ENCODE measurements around the gene SLC36A3. TPM values are rescaled to one million over a fixed set of nuclear protein-coding genes. Genes with fewer than 3 reads are reported as not detected.

The SLC36A3 gene
- not detected for polyA plus RNA-seq

DNA sequence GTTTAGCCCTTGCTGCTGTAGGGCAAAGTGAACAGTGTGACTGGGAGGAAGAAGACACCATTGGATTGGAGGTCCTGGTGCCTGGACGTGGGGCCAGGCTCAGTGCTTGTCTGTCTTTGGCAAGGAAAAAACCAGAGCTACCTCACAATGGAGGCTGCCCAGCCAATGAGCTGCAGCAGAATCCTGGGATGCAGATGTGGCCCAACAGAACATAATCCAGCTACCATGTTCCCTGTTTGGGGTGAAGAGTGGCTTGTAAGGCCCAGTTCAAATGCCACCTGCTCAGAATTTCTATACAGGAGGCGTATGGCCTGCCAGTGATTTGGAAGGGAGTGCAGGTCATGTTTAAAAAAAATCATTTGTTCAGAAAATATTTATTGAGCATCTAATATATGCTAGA, at the start of gene SLC36A3:
TSS of gene SLC36A3 (minus strand) at position 101 of the 400 bp plus-strand sequence. CDS start 412 bp downstream, outside the sequence.
- Histone ChIP-seq H3K27ac (ENCODE audit: low read depth in 2 of 2, low read length in 1 of 2) (no peak within 1 kb of the TSS), H3K27me3 (ENCODE audit: control insufficient read depth in 1 of 2, insufficient read depth in 2 of 2, low read length in 2 of 2) (no peaks in the 10 kb centered on the region), H3K9me3 (ENCODE audit: control insufficient read depth in 2 of 2, insufficient read depth in 1 of 2, low read depth in 1 of 2, low read length in 1 of 2) (peaks cover 0 to 3% of the 10 kb centered on the region in 2 donors), H3K4me3 (ENCODE audit: low read depth in 1 of 2, low read length in 2 of 2) (no peak within 1 kb of the TSS), H3K36me3 (ENCODE audit: control insufficient read depth in 2 of 2, insufficient read depth in 2 of 2, low read length in 1 of 2) (no peaks in the 10 kb centered on the region), H3K4me1 (ENCODE audit: control insufficient read depth in 2 of 2, insufficient read depth in 2 of 2, low read length in 1 of 2) (no peaks in the 10 kb centered on the region)
- 84 to 87% methylated on average over 2 of the region's 2 CpGs for WGBS, 2 donors

DNA sequence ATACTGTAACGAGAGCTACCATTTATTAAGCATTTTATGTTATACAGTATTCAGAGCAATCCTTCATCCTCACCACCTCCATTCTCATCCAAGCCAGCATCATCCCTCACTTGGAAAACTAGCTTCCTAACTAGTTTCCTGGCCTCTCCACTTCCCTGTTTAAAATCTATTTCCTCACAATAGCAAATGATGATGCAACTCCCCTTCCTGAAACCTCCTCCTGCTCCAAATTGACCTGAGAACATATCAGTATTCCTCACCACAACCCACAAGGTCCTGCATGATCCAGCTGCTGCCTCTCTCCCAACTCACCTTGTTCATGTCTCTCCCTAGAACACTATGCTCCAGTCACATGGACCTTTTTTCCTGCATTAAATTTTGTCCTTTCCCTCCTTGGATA, 48.1 kb upstream of the SLC36A3 start:
- Histone ChIP-seq H3K9me3 (ENCODE audit: control insufficient read depth in 2 of 2, insufficient read depth in 1 of 2, low read depth in 1 of 2, low read length in 1 of 2) (no peaks in the 10 kb centered on the region), H3K27me3 (ENCODE audit: control insufficient read depth in 1 of 2, insufficient read depth in 2 of 2, low read length in 2 of 2) (no peaks in the 10 kb centered on the region), H3K4me3 (ENCODE audit: low read depth in 1 of 2, low read length in 2 of 2) (no peak overlapping the region), H3K36me3 (ENCODE audit: control insufficient read depth in 2 of 2, insufficient read depth in 2 of 2, low read length in 1 of 2) (no peaks in the 10 kb centered on the region), H3K27ac (ENCODE audit: low read depth in 2 of 2, low read length in 1 of 2) (no peak overlapping the region), H3K4me1 (ENCODE audit: control insufficient read depth in 2 of 2, insufficient read depth in 2 of 2, low read length in 1 of 2) (no peaks in the 10 kb centered on the region)
- WGBS, 2 donors, result 88 to 94% methylated on average over 1 of the region's 1 CpG

DNA sequence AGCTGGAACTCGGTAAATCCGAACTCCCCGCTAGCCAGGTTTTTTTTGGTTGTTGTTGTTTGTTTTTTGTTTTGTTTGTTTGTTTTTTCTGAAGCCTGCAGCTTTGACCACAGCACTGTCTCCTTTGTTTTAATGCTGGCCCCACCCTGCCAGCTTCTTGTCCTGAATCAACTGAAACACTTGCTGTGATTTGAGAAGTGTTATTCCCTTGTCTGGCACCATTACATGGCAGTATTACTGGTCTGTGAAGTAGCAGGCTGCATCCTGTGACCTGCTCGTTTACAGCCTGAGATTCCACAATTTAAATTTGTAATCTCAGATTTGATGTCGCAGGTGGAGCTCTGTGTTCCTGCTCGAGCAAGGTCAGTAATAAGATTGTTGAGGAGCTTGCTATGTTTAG, 45.2 kb upstream of the SLC36A3 start:
- Histone ChIP-seq H3K4me3 (ENCODE audit: low read depth in 1 of 2, low read length in 2 of 2) (no peak overlapping the region), H3K9me3 (ENCODE audit: control insufficient read depth in 2 of 2, insufficient read depth in 1 of 2, low read depth in 1 of 2, low read length in 1 of 2) (no peaks in the 10 kb centered on the region), H3K36me3 (ENCODE audit: control insufficient read depth in 2 of 2, insufficient read depth in 2 of 2, low read length in 1 of 2) (no peaks in the 10 kb centered on the region), H3K27me3 (ENCODE audit: control insufficient read depth in 1 of 2, insufficient read depth in 2 of 2, low read length in 2 of 2) (peaks cover 0 to 1% of the 10 kb centered on the region in 2 donors), H3K4me1 (ENCODE audit: control insufficient read depth in 2 of 2, insufficient read depth in 2 of 2, low read length in 1 of 2) (no peaks in the 10 kb centered on the region), H3K27ac (ENCODE audit: low read depth in 2 of 2, low read length in 1 of 2) (no peak overlapping the region)
- 46 to 62% methylated on average over 6 of the region's 6 CpGs for WGBS, 2 donors

DNA sequence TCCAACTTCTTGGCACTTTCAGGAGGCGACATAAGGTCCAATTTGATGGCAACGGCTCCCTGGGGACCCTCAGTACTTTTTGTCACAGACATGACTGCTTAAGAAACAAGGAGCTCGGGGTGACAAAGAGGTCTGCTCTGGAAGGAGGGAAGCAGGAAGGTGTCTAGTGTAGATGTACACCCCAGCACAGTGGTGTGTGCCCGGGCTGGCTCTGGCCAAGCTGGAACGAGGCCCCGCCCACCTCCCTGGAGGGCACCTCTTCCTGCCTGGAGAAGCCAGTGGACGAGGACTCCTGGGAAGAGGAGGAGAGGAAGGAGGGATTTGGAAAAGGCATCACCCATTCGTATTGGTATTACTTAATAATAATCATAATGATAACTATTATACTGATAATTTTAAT, 43.8 kb upstream of the SLC36A3 start, which contains the start of gene SLC36A2:
TSS of gene SLC36A2 (minus strand) at position 191 of the 400 bp plus-strand sequence. CDS start at position 92, 99 bp downstream.
- H3K27me3 ChIP-seq (ENCODE audit: control insufficient read depth in 1 of 2, insufficient read depth in 2 of 2, low read length in 2 of 2), result peaks cover 0 to 7% of the 10 kb centered on the region in 2 donors
- no peaks in the 10 kb centered on the region for H3K4me1 ChIP-seq (ENCODE audit: control insufficient read depth in 2 of 2, insufficient read depth in 2 of 2, low read length in 1 of 2)
- H3K4me3 ChIP-seq (ENCODE audit: low read depth in 1 of 2, low read length in 2 of 2), result no peak within 1 kb of the TSS
- H3K9me3 ChIP-seq (ENCODE audit: control insufficient read depth in 2 of 2, insufficient read depth in 1 of 2, low read depth in 1 of 2, low read length in 1 of 2), result no peaks in the 10 kb centered on the region
- WGBS, 2 donors, result 51 to 60% methylated on average over 8 of the region's 8 CpGs
- H3K27ac ChIP-seq (ENCODE audit: low read depth in 2 of 2, low read length in 1 of 2), result no peak within 1 kb of the TSS
- H3K36me3 ChIP-seq (ENCODE audit: control insufficient read depth in 2 of 2, insufficient read depth in 2 of 2, low read length in 1 of 2), result no peaks in the 10 kb centered on the region

DNA sequence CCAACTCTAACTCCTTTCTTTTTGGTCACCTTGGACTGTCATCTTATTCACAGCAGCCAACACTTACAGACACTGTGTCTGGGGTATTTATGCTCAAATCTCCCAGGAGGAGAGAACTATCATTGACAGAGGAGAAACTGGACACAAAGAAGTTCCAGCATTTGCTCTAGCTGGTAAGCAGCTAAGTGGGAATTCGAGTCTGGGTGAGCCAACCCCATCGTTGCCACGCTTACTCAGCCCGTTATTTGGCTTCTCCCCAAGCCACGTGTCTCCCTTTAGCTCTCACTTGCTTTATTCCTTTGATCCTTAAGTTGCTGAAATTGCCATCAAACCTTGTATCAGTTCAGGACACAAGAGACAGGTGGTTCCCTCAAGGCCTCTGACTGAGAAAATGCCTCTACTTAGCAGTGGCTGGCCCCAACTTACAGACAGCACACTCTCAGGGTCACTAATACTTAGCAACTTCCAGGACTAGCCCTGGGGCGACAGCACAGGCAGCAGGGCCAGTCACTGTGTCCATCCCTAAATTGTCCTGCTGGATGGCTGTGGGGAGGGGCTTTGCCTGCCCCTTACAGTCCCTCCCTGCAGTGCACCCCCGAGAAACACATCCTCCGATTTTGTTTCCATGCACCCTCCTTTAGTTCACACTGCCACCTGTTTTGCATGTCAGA, 42.4 kb upstream of the SLC36A3 start:
- no peaks in the 10 kb centered on the region for H3K4me1 ChIP-seq (ENCODE audit: control insufficient read depth in 2 of 2, insufficient read depth in 2 of 2, low read length in 1 of 2)
- no peak overlapping the region for H3K4me3 ChIP-seq (ENCODE audit: low read depth in 1 of 2, low read length in 2 of 2)
- 44 to 47% methylated on average over 8 of the region's 8 CpGs for WGBS, 2 donors
- H3K27me3 ChIP-seq (ENCODE audit: control insufficient read depth in 1 of 2, insufficient read depth in 2 of 2, low read length in 2 of 2), result peaks cover 0 to 7% of the 10 kb centered on the region in 2 donors
- no peaks in the 10 kb centered on the region for H3K36me3 ChIP-seq (ENCODE audit: control insufficient read depth in 2 of 2, insufficient read depth in 2 of 2, low read length in 1 of 2)
- no peak overlapping the region for H3K27ac ChIP-seq (ENCODE audit: low read depth in 2 of 2, low read length in 1 of 2)
- no peaks in the 10 kb centered on the region for H3K9me3 ChIP-seq (ENCODE audit: control insufficient read depth in 2 of 2, insufficient read depth in 1 of 2, low read depth in 1 of 2, low read length in 1 of 2)

DNA sequence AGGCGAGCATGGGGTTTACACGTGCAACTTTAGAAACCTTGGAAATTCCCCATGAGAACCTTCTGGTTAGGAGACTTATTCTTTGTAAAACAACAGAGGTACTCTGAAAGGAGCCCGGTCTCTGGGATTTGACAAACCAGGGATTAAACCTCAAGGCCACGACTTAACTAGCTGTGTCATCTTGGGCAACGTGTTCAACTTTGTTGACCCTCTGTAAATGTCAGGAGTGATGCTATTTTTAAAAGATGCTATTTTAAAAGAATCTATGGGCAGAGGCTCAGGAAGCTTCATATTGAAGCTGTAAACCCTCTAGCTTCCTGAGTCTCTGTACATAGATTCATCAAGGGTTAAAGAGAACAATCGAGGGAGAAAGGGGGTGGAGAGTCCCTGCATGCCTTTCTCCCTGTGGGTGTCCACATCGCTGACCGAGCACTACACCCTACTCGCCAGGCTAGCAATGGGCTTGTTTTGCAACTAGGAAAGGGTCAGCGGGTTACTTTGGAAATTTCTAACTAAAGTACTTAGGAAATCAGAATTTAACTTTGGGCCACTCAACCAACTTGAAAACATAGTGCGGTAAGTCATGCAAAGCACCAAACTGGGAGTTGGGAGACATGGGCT, 41.7 kb upstream of the SLC36A3 start:
- no peak overlapping the region for H3K27ac ChIP-seq (ENCODE audit: low read depth in 2 of 2, low read length in 1 of 2)
- H3K4me3 ChIP-seq (ENCODE audit: low read depth in 1 of 2, low read length in 2 of 2), result no peak overlapping the region
- no peaks in the 10 kb centered on the region for H3K4me1 ChIP-seq (ENCODE audit: control insufficient read depth in 2 of 2, insufficient read depth in 2 of 2, low read length in 1 of 2)
- no peaks in the 10 kb centered on the region for H3K36me3 ChIP-seq (ENCODE audit: control insufficient read depth in 2 of 2, insufficient read depth in 2 of 2, low read length in 1 of 2)
- no peaks in the 10 kb centered on the region for H3K9me3 ChIP-seq (ENCODE audit: control insufficient read depth in 2 of 2, insufficient read depth in 1 of 2, low read depth in 1 of 2, low read length in 1 of 2)
- WGBS, 2 donors, result 33 to 43% methylated on average over 11 of the region's 11 CpGs
- peaks cover 0 to 7% of the 10 kb centered on the region in 2 donors for H3K27me3 ChIP-seq (ENCODE audit: control insufficient read depth in 1 of 2, insufficient read depth in 2 of 2, low read length in 2 of 2)

DNA sequence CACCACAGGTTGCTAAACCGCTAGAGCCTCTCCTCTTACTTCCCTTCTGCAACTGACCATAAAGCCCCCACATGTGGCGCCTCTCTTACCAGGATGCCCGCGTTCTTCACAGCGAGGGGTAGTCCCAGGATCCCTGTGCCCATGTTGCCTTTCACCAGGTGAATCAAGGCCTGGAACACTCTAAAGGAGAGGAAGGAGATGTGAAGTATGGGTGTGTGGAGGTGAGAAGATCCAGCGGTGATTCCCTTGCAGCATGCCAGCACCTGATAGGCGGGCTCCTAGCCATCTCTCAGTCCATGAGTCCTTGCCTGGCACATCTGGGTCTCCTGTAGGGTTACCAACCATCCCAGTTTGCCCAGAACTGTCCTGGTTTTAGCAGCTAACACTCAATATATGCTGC, 40.5 kb upstream of the SLC36A3 start:
- no peak overlapping the region for H3K27ac ChIP-seq (ENCODE audit: low read depth in 2 of 2, low read length in 1 of 2)
- H3K9me3 ChIP-seq (ENCODE audit: control insufficient read depth in 2 of 2, insufficient read depth in 1 of 2, low read depth in 1 of 2, low read length in 1 of 2), result no peaks in the 10 kb centered on the region
- H3K36me3 ChIP-seq (ENCODE audit: control insufficient read depth in 2 of 2, insufficient read depth in 2 of 2, low read length in 1 of 2), result no peaks in the 10 kb centered on the region
- WGBS, 2 donors, result 93 to 95% methylated on average over 7 of the region's 7 CpGs
- peaks cover 0 to 7% of the 10 kb centered on the region in 2 donors for H3K27me3 ChIP-seq (ENCODE audit: control insufficient read depth in 1 of 2, insufficient read depth in 2 of 2, low read length in 2 of 2)
- H3K4me1 ChIP-seq (ENCODE audit: control insufficient read depth in 2 of 2, insufficient read depth in 2 of 2, low read length in 1 of 2), result no peaks in the 10 kb centered on the region
- no peak overlapping the region for H3K4me3 ChIP-seq (ENCODE audit: low read depth in 1 of 2, low read length in 2 of 2)

DNA sequence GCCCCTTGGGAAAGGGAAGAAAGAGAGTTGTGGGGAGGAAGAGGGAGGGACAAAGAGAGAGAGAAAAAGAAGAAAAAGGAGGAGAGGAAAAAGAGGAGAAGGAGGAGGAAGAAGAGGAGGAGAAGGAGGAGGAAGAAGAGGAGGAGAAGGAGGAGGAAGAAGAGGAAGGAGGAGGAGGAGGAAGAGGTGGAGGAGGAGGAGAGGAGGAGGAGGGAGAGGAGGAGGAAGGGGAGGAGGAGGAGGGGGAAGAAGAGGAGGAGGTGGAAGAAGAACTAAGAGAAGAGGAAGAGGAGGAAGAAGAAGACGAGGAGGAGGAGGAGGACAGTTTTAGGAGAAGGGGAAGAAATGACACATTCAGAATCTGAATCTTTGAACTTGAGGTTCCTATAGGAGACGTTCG, 36.4 kb upstream of the SLC36A3 start:
- H3K36me3 ChIP-seq (ENCODE audit: control insufficient read depth in 2 of 2, insufficient read depth in 2 of 2, low read length in 1 of 2), result no peaks in the 10 kb centered on the region
- H3K27ac ChIP-seq (ENCODE audit: low read depth in 2 of 2, low read length in 1 of 2), result no peak overlapping the region
- H3K27me3 ChIP-seq (ENCODE audit: control insufficient read depth in 1 of 2, insufficient read depth in 2 of 2, low read length in 2 of 2), result peaks cover 0 to 7% of the 10 kb centered on the region in 2 donors
- H3K9me3 ChIP-seq (ENCODE audit: control insufficient read depth in 2 of 2, insufficient read depth in 1 of 2, low read depth in 1 of 2, low read length in 1 of 2), result no peaks in the 10 kb centered on the region
- 72 to 79% methylated on average over 3 of the region's 3 CpGs for WGBS, 2 donors
- H3K4me1 ChIP-seq (ENCODE audit: control insufficient read depth in 2 of 2, insufficient read depth in 2 of 2, low read length in 1 of 2), result no peaks in the 10 kb centered on the region
- H3K4me3 ChIP-seq (ENCODE audit: low read depth in 1 of 2, low read length in 2 of 2), result no peak overlapping the region

DNA sequence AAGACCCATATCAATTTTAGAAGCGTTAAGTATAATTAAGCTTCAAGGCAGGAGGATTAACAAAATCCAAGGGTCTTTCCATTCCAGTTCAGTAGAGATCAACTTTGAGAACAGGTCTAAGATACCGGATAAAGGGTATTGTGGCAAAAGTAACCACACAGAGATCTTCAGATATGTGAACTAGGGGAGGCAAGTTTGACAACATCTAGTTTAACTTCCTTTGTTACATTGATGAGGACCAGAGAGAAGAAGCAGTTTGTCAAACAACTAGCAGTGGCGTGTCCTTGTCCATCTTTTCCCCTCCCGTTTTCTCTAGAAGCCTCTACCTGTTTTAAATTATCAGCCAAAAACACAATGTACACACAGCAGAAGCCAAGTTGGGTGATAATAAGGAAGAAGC, 35.2 kb upstream of the SLC36A3 start:
- H3K4me1 ChIP-seq (ENCODE audit: control insufficient read depth in 2 of 2, insufficient read depth in 2 of 2, low read length in 1 of 2), result no peaks in the 10 kb centered on the region
- no peak overlapping the region for H3K4me3 ChIP-seq (ENCODE audit: low read depth in 1 of 2, low read length in 2 of 2)
- 67 to 80% methylated on average over 4 of the region's 4 CpGs for WGBS, 2 donors
- H3K27me3 ChIP-seq (ENCODE audit: control insufficient read depth in 1 of 2, insufficient read depth in 2 of 2, low read length in 2 of 2), result peaks cover 0 to 5% of the 10 kb centered on the region in 2 donors
- no peaks in the 10 kb centered on the region for H3K9me3 ChIP-seq (ENCODE audit: control insufficient read depth in 2 of 2, insufficient read depth in 1 of 2, low read depth in 1 of 2, low read length in 1 of 2)
- H3K27ac ChIP-seq (ENCODE audit: low read depth in 2 of 2, low read length in 1 of 2), result no peak overlapping the region
- no peaks in the 10 kb centered on the region for H3K36me3 ChIP-seq (ENCODE audit: control insufficient read depth in 2 of 2, insufficient read depth in 2 of 2, low read length in 1 of 2)

DNA sequence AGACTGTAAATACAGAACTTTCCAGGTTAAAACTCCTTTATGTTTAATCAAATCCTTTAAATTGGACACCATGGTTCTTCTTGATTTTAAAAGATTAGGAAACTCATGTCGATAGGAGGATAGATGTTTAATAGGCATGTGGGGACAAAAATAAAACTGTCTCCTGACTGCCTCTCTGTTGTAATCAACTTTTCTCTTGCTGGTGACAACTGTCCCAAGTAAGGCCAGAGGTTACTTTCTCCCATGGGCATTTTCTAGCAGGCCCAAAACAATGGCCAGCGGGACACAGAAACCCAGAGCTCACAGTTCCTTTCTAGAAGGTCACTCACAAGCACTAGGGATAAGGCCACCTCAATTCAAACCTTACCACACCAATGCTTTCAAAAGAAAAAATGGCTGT, 29.3 kb upstream of the SLC36A3 start:
- Histone ChIP-seq H3K27ac (ENCODE audit: low read depth in 2 of 2, low read length in 1 of 2) (no peak overlapping the region), H3K4me1 (ENCODE audit: control insufficient read depth in 2 of 2, insufficient read depth in 2 of 2, low read length in 1 of 2) (no peaks in the 10 kb centered on the region), H3K4me3 (ENCODE audit: low read depth in 1 of 2, low read length in 2 of 2) (no peak overlapping the region), H3K27me3 (ENCODE audit: control insufficient read depth in 1 of 2, insufficient read depth in 2 of 2, low read length in 2 of 2) (no peaks in the 10 kb centered on the region), H3K36me3 (ENCODE audit: control insufficient read depth in 2 of 2, insufficient read depth in 2 of 2, low read length in 1 of 2) (no peaks in the 10 kb centered on the region), H3K9me3 (ENCODE audit: control insufficient read depth in 2 of 2, insufficient read depth in 1 of 2, low read depth in 1 of 2, low read length in 1 of 2) (no peaks in the 10 kb centered on the region)
- 88 to 90% methylated on average over 2 of the region's 2 CpGs for WGBS, 2 donors

Data from esophagus (tissue), 2 donors.